H1 (cell line): ENCODE results near the gene MAK. TPM values are rescaled to one million over a fixed set of nuclear protein-coding genes. Genes with fewer than 3 reads are reported as not detected.

Experiments
- SAP30 ChIP-seq: fragments of 300-600 bp; sonication (generic); IDR thresholded peaks from 2 replicates; pipeline ENCODE4 v1.7.1; 2012; ENCODE audit warnings: low read length, moderate library complexity, mild to moderate bottlenecking, inconsistent platforms; ENCODE audit not compliant: insufficient read depth, insufficient replicate concordance
- SP4 ChIP-seq: IDR thresholded peaks from 2 replicates; pipeline ENCODE4 v1.6.1; 2012; ENCODE audit warnings: low read length, inconsistent platforms
- USF2 ChIP-seq: IDR thresholded peaks from 2 replicates; pipeline ENCODE4 v1.6.1; 2011; ENCODE audit warnings: low read length, improper control_type of control experiment
- polyA plus RNA-seq, 7 experiments: library from polyadenylated mRNA; depleted of rRNA in 3 of 7; stranded (reverse) in 5 of 7; unstranded in 2 of 7; fragments of >200 nt in 5 of 7; fragments of 200-250 nt in 2 of 7; gene quantifications; 1 replicate in 5 of 7; 2 replicates in 1 of 7; 4 replicates in 1 of 7; pipeline versions ENCODE4 v1.2.1 to v1.2.3, GENCODE V29; 2011 to 2013; ENCODE audit warnings: missing spikeins in 2 of 7, mixed read lengths in 2 of 7
- total RNA-seq: library from RNA; stranded (reverse); fragmentation: NEBNext Ultra II Directional; extraction: Animal tissue kit (Norgen Biotek cat#: 25700); gene quantifications from 2 replicates; pipeline ENCODE4 v1.2.1, GENCODE V29; 2021

The MAK gene
- total and polyA plus RNA-seq, 2 of the 8 experiments (the other 6 are each of a cell fraction or from before 2014, with no cell fraction given): 0.08 to 0.37 TPM

DNA sequence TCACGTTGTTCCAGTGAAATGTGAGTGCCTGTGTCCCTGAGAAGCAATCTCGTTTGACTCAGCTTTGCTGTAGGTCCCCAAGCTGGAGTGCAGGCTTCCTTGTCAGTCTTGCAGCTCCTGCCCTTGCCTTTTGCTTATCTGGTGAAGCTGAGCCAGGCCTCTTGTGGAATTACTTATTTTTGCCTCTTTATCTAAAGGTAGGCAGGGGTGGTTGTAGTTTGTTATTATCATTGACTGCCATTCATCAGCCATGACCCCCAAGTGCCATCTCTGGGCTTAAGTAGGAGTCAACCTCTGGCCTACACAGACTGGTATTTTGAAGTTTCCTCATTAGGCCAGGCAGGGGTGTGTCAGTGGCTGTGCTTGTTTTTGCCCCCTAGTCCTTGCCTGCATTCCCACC is 88.6 kb downstream of the MAK start (continued):
- no peak for TF ChIP-seq SP4
- no peak for TF ChIP-seq USF2
- no peak for TF ChIP-seq SAP30
- TF ChIP-seq, all 59 proteins: peak for 0
